ENCODE measurements around the gene KYNU.

DNA sequence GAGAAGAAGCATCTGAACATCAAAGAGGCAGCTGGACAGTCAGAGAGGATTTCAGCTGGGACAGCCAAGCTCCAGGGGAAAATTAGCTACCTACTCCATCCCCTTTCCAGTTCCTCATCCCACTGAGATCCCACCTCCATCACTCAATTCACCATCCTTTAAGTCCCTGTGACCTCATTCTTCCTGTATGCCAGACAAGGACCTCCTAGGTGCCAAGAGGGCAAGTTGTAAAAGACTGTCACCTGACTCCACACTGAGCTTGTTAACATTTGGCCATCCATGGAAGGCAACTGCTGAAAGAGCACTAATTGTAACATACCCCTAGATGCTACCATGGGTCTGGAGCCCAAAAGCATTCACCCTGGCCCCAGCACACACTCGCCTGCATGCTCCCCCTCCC lies 97.8 kb downstream of the KYNU start:
- no peak for TF ChIP-seq POLR2A (IDR thresholded peaks at IDR 0.05; ENCODE audit: insufficient read depth in 1 of 2, low read depth in 2 of 2, low read length in 2 of 2)
- no peak for TF ChIP-seq POLR2G (IDR thresholded peaks at IDR 0.05; ENCODE audit: low read depth, low read length)
- TF ChIP-seq ZNF713 (CRISPR knock-in tag; IDR thresholded peaks at IDR 0.05): no peak
- no peak for TF ChIP-seq MYC (CRISPR knock-in tag; IDR thresholded peaks at IDR 0.05; ENCODE audit: borderline replicate concordance)
- TF ChIP-seq, protein P1, sequence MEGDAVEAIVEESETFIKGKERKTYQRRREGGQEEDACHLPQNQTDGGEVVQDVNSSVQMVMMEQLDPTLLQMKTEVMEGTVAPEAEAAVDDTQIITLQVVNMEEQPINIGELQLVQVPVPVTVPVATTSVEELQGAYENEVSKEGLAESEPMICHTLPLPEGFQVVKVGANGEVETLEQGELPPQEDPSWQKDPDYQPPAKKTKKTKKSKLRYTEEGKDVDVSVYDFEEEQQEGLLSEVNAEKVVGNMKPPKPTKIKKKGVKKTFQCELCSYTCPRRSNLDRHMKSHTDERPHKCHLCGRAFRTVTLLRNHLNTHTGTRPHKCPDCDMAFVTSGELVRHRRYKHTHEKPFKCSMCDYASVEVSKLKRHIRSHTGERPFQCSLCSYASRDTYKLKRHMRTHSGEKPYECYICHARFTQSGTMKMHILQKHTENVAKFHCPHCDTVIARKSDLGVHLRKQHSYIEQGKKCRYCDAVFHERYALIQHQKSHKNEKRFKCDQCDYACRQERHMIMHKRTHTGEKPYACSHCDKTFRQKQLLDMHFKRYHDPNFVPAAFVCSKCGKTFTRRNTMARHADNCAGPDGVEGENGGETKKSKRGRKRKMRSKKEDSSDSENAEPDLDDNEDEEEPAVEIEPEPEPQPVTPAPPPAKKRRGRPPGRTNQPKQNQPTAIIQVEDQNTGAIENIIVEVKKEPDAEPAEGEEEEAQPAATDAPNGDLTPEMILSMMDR (CRISPR knock-in tag; IDR thresholded peaks at IDR 0.05): no peak
- no peak for TF ChIP-seq USF2 (IDR thresholded peaks at IDR 0.05; ENCODE audit: low read depth, low read length)
- TF ChIP-seq USF2 (CRISPR knock-in tag; IDR thresholded peaks at IDR 0.05; ENCODE audit: borderline replicate concordance): no peak
- no peak for TF ChIP-seq RFX1 (IDR thresholded peaks at IDR 0.05)
- TF ChIP-seq TBP (CRISPR knock-in tag; IDR thresholded peaks at IDR 0.05): no peak
- TF ChIP-seq MTF2 (CRISPR knock-in tag; IDR thresholded peaks at IDR 0.05; ENCODE audit: borderline replicate concordance): no peak
- TF ChIP-seq, protein P2, sequence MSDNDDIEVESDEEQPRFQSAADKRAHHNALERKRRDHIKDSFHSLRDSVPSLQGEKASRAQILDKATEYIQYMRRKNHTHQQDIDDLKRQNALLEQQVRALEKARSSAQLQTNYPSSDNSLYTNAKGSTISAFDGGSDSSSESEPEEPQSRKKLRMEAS (IDR thresholded peaks at IDR 0.05): no peak

Measured in HepG2 (cell line).